Measurements from ENCODE around the gene CDK5RAP3. TPM values are rescaled to one million over a fixed set of nuclear protein-coding genes. Genes with fewer than 3 reads are reported as not detected.

CDK5RAP3 gene
- total RNA-seq, 4 donors from 2014 or later = 43.8 to 98.8 (median 63.8) TPM

DNA sequence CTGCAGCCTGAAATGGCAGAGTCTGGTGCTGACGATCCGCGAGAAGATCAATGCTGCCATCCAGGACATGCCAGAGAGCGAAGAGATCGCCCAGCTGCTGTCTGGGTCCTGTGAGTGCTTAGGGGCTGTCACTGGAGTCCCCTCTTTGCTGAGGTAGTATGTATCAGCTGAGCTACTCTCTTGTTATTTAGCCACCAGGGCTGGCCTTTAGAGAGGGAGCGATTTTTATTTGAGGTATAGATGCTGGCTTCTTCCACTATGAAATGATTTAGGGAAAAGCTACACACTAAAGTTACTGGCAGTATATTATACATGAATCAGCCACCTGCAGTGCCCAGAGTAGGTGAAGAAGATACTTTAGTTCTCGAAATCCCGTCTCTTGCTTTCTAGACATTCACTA is 2.6 kb downstream of the CDK5RAP3 start:
- no peak for TF ChIP-seq EP300 (IDR thresholded peaks at IDR 0.05)
- TF ChIP-seq POLR2A (IDR thresholded peaks at IDR 0.05) = no peak
- TF ChIP-seq POLR2AphosphoS5 (IDR thresholded peaks at IDR 0.05) = no peak
- TF ChIP-seq, protein P1, sequence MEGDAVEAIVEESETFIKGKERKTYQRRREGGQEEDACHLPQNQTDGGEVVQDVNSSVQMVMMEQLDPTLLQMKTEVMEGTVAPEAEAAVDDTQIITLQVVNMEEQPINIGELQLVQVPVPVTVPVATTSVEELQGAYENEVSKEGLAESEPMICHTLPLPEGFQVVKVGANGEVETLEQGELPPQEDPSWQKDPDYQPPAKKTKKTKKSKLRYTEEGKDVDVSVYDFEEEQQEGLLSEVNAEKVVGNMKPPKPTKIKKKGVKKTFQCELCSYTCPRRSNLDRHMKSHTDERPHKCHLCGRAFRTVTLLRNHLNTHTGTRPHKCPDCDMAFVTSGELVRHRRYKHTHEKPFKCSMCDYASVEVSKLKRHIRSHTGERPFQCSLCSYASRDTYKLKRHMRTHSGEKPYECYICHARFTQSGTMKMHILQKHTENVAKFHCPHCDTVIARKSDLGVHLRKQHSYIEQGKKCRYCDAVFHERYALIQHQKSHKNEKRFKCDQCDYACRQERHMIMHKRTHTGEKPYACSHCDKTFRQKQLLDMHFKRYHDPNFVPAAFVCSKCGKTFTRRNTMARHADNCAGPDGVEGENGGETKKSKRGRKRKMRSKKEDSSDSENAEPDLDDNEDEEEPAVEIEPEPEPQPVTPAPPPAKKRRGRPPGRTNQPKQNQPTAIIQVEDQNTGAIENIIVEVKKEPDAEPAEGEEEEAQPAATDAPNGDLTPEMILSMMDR (IDR thresholded peaks at IDR 0.05) = no peak
- H3K4me1 ChIP-seq = peaks cover 0 to 20% (median 9%) of the 10 kb centered on the region in 3 donors
- WGBS, 2 donors (ENCODE audit: low coverage in 1 of 2) = 84% methylated on average over 8 of the region's 8 CpGs; no CpG with 5 or more reads in 1 of the 2 donors
- no peak overlapping the region for H3K4me3 ChIP-seq
- ATAC-seq = no peak
- no peaks in the 10 kb centered on the region for H3K27me3 ChIP-seq
- H3K27ac ChIP-seq = no peak overlapping the region
- H3K9me3 ChIP-seq = no peaks in the 10 kb centered on the region
- peaks cover 0 to 54% of the 10 kb centered on the region in 2 donors for H3K36me3 ChIP-seq

DNA sequence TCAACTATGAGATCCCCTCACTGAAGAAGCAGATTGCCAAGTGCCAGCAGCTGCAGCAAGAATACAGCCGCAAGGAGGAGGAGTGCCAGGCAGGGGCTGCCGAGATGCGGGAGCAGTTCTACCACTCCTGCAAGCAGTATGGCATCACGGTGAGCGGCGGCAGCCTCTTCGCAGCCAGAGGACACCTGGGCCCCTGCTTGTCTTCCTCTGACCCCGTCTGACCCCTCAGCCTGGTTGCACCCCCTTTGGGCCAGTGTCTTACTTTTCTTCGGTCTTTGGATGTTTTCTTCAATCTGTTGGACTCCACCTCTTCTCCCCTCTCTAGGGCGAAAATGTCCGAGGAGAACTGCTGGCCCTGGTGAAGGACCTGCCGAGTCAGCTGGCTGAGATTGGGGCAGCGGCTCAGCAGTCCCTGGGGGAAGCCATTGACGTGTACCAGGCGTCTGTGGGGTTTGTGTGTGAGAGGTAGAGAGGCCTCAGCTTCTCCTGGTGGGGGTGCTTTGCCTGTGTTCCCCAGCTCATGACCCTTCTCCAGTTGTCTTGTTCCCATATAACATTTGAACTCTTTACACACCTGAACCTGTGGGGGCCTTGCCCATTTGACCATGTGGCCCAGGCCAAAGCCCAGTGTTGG is 4.4 kb downstream of the CDK5RAP3 start:
- Histone ChIP-seq H3K36me3 (peaks cover 0 to 72% of the 10 kb centered on the region in 2 donors), H3K4me3 (no peak overlapping the region), H3K9me3 (no peaks in the 10 kb centered on the region), H3K27ac (no peak overlapping the region), H3K27me3 (no peaks in the 10 kb centered on the region), H3K4me1 (peaks cover 0 to 17% (median 9%) of the 10 kb centered on the region in 3 donors)
- TF ChIP-seq POLR2A (IDR thresholded peaks at IDR 0.05) = no peak
- TF ChIP-seq, protein P1 (IDR thresholded peaks at IDR 0.05) = no peak
- TF ChIP-seq EP300 (IDR thresholded peaks at IDR 0.05) = no peak
- TF ChIP-seq POLR2AphosphoS5 (IDR thresholded peaks at IDR 0.05) = no peak
- no peak for ATAC-seq
- WGBS, 2 donors (ENCODE audit: low coverage in 1 of 2) = 84% methylated on average over 7 of the region's 15 CpGs; no CpG with 5 or more reads in 1 of the 2 donors

DNA sequence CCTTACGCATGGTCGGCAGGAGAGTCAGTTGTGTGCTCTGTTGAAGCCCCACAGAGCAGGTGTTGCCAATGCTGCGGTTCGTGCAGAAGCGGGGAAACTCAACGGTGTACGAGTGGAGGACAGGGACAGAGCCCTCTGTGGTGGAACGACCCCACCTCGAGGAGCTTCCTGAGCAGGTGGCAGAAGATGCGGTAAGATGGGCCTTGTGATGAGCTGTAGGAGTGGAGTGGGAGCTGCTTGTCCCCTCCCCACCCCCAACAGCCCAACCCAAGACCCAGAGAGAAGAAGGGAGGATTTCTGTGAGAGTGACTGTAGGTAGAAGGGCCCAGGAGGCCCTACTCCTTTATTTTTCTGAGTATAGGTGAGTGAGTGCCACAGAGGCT is 4.9 kb downstream of the CDK5RAP3 start:
- no peaks in the 10 kb centered on the region for H3K9me3 ChIP-seq
- TF ChIP-seq EP300 (IDR thresholded peaks at IDR 0.05) = no peak
- TF ChIP-seq, protein P1 (IDR thresholded peaks at IDR 0.05) = no peak
- TF ChIP-seq POLR2AphosphoS5 (IDR thresholded peaks at IDR 0.05) = no peak
- no peak for TF ChIP-seq POLR2A (IDR thresholded peaks at IDR 0.05)
- H3K4me1 ChIP-seq = peaks cover 0 to 15% (median 9%) of the 10 kb centered on the region in 3 donors
- 90% methylated on average over 2 of the region's 10 CpGs; no CpG with 5 or more reads in 1 of the 2 donors for WGBS, 2 donors (ENCODE audit: low coverage in 1 of 2)
- ATAC-seq = no peak
- H3K27ac ChIP-seq = no peak overlapping the region
- peaks cover 0 to 77% of the 10 kb centered on the region in 2 donors for H3K36me3 ChIP-seq
- H3K27me3 ChIP-seq = no peaks in the 10 kb centered on the region
- H3K4me3 ChIP-seq = no peak overlapping the region

DNA sequence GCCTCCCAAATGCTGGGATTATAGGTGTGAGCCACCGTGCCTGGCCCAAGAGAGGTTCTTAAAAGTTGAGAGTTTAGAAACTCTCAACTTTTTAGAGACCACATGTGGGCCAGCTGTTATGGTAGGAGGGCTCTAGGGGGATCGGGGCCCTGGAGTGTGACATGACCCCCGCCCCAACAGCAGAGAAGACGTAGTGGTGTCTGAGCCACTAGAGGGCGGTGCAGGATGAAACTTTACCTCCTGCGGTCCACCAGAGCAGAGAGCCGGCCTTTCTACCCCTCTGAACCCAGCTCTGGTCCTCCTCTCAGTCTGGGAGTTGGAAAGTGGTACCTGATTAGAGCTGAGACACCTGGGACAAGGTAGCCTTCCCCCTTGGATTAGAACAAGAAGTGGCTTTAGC is 7.4 kb downstream of the CDK5RAP3 start:
- Histone ChIP-seq H3K9me3 (no peaks in the 10 kb centered on the region), H3K36me3 (peaks cover 0 to 100% of the 10 kb centered on the region in 2 donors), H3K4me3 (no peak overlapping the region), H3K27me3 (no peaks in the 10 kb centered on the region), H3K4me1 (peaks cover 0 to 7% (median 0%) of the 10 kb centered on the region in 3 donors), H3K27ac (no peak overlapping the region)
- 28% methylated on average over 6 of the region's 7 CpGs; no CpG with 5 or more reads in 1 of the 2 donors for whole genome bisulfite sequencing, 2 donors (ENCODE audit: low coverage in 1 of 2)
- no peak for TF ChIP-seq POLR2A (IDR thresholded peaks at IDR 0.05)
- TF ChIP-seq EP300 (IDR thresholded peaks at IDR 0.05) = no peak
- TF ChIP-seq, protein P1 (IDR thresholded peaks at IDR 0.05) = peak in 3 of 4 experiments; percentile 52 to 74 (median 65)
- no peak for ATAC-seq

DNA sequence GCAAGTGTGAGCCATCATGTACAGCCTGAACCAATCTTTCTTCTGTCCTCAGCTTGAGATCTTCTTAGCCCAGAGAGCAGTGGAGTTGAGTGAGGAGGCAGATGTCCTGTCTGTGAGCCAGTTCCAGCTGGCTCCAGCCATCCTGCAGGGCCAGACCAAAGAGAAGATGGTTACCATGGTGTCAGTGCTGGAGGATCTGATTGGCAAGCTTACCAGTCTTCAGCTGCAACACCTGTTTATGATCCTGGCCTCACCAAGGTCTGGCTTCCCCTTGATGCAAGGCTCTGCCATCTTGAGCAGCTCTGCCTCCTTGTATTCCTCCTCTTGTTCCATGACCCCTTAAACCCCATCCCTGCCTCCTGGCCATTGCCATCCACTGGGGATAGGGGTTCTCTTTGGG is 9.6 kb downstream of the CDK5RAP3 start:
- Histone ChIP-seq H3K9me3 (no peaks in the 10 kb centered on the region), H3K27me3 (no peaks in the 10 kb centered on the region), H3K4me3 (no peak overlapping the region), H3K4me1 (peaks cover 0 to 7% (median 0%) of the 10 kb centered on the region in 3 donors), H3K36me3 (peaks cover 0 to 83% of the 10 kb centered on the region in 2 donors), H3K27ac (no peak overlapping the region)
- TF ChIP-seq POLR2AphosphoS5 (IDR thresholded peaks at IDR 0.05) (no peak), EP300 (IDR thresholded peaks at IDR 0.05) (no peak), POLR2A (IDR thresholded peaks at IDR 0.05) (no peak)
- TF ChIP-seq, protein P1 (IDR thresholded peaks at IDR 0.05) = no peak
- no peak for ATAC-seq

Data from gastroesophageal sphincter (tissue), 4 donors.